Liver (tissue), 9 donors: Measurements from ENCODE around the gene TLR8. TPM values are rescaled to one million over a fixed set of nuclear protein-coding genes. Genes with fewer than 3 reads are reported as not detected.
A peak's percentile ranks its signal among the peaks of the same experiment; 100 is the strongest.

Source experiments
- DNase-seq: peaks from one replicate; pipeline ENCODE4 v3.0.0-alpha.2; 2017; ENCODE audit warnings: low spot score
- H3K27ac ChIP-seq, 2 donors: one replicate each; pipeline ENCODE4 v1.7.0; 2013; ENCODE audit warnings: inconsistent platforms in 2 of 2, low read length in 2 of 2, control low read depth in 1 of 2, low read depth in 1 of 2, mild to moderate bottlenecking in 1 of 2
- H3K27me3 ChIP-seq, 4 donors: one replicate each; pipeline versions ENCODE4 v1.6.1 to v1.7.0; 2013; ENCODE audit warnings: low read length in 3 of 4, inconsistent platforms in 1 of 4, mild to moderate bottlenecking in 1 of 4, moderate library complexity in 1 of 4; ENCODE audit not compliant: control insufficient read depth in 4 of 4, insufficient read depth in 4 of 4
- H3K36me3 ChIP-seq, 4 donors: one replicate each; pipeline versions ENCODE4 v1.6.1 to v1.7.0; 2013; ENCODE audit warnings: low read length in 3 of 4, mild to moderate bottlenecking in 3 of 4, low read depth in 1 of 4, moderate library complexity in 1 of 4; ENCODE audit not compliant: control insufficient read depth in 4 of 4, insufficient read depth in 3 of 4
- H3K4me1 ChIP-seq, 4 donors: one replicate each; pipeline versions ENCODE4 v1.6.1 to v1.7.0; 2013; ENCODE audit warnings: low read length in 3 of 4, mild to moderate bottlenecking in 3 of 4, moderate library complexity in 1 of 4; ENCODE audit not compliant: control insufficient read depth in 4 of 4, insufficient read depth in 4 of 4
- H3K4me3 ChIP-seq, 3 donors: one replicate each; pipeline versions ENCODE4 v1.6.1 to v1.7.0; 2013; ENCODE audit warnings: low read length in 3 of 3, control low read depth in 1 of 3, low read depth in 1 of 3, mild to moderate bottlenecking in 1 of 3
- H3K9ac ChIP-seq, 2 donors: one replicate each; pipeline ENCODE4 v1.7.0; 2013; ENCODE audit warnings: low read length in 2 of 2, mild to moderate bottlenecking in 2 of 2, moderate library complexity in 2 of 2, control low read depth in 1 of 2, low read depth in 1 of 2
- H3K9me3 ChIP-seq, 4 donors: one replicate each; pipeline versions ENCODE4 v1.6.1 to v1.7.0; 2013; ENCODE audit warnings: low read length in 3 of 4; ENCODE audit not compliant: control insufficient read depth in 4 of 4
- ATF3 ChIP-seq: IDR thresholded peaks from 2 replicates; pipeline ENCODE4 v1.6.1; 2016; ENCODE audit warnings: antibody characterized with exemption
- EGR1 ChIP-seq, 2 donors: IDR thresholded peaks; 2 replicates each; pipeline ENCODE4 v1.6.1; 2016 to 2018; ENCODE audit warnings: antibody characterized with exemption in 2 of 2, low read depth in 2 of 2
- FOXA1 ChIP-seq: IDR thresholded peaks from 2 replicates; pipeline ENCODE4 v1.6.1; 2016; ENCODE audit warnings: antibody characterized with exemption
- FOXA2 ChIP-seq: IDR thresholded peaks from 2 replicates; pipeline ENCODE4 v1.6.1; 2016; ENCODE audit warnings: antibody characterized with exemption
- GABPA ChIP-seq, 2 donors: IDR thresholded peaks in 1 of 2; conservative IDR thresholded peaks in 1 of 2; 2 replicates each; pipeline ENCODE4 v1.6.1; 2016; ENCODE audit warnings: antibody characterized with exemption in 2 of 2, mild to moderate bottlenecking in 1 of 2, moderate library complexity in 1 of 2
- HNF4A ChIP-seq, 2 donors: conservative IDR thresholded peaks; 2 replicates each; pipeline ENCODE4 v1.6.1; 2016; ENCODE audit warnings: antibody characterized with exemption in 2 of 2, mild to moderate bottlenecking in 2 of 2
- HNF4G ChIP-seq: IDR thresholded peaks from 2 replicates; pipeline ENCODE4 v1.6.1; 2016; ENCODE audit warnings: antibody characterized with exemption
- JUND ChIP-seq, 2 donors: IDR thresholded peaks; 2 replicates each; pipeline ENCODE4 v1.6.1; 2016; ENCODE audit warnings: antibody characterized with exemption in 2 of 2
- NR2F2 ChIP-seq: IDR thresholded peaks from 2 replicates; pipeline ENCODE4 v1.6.1; 2016; ENCODE audit warnings: antibody characterized with exemption
- RAD21 ChIP-seq, 2 donors: IDR thresholded peaks; 2 replicates each; pipeline ENCODE4 v1.6.1; 2016; ENCODE audit warnings: antibody characterized with exemption in 2 of 2, mild to moderate bottlenecking in 2 of 2
- REST ChIP-seq: IDR thresholded peaks from 2 replicates; pipeline ENCODE4 v1.6.1; 2016; ENCODE audit warnings: antibody characterized with exemption, mild to moderate bottlenecking
- RXRA ChIP-seq, 2 donors: IDR thresholded peaks; 2 replicates each; pipeline ENCODE4 v1.6.1; 2017 to 2018; ENCODE audit warnings: antibody characterized with exemption in 2 of 2, mild to moderate bottlenecking in 1 of 2
- SP1 ChIP-seq: IDR thresholded peaks from 2 replicates; pipeline ENCODE4 v1.6.1; 2018; ENCODE audit warnings: antibody characterized with exemption, mild to moderate bottlenecking
- TAF1 ChIP-seq: conservative IDR thresholded peaks from 2 replicates; pipeline ENCODE4 v1.6.1; 2016; ENCODE audit warnings: antibody characterized with exemption, mild to moderate bottlenecking
- YY1 ChIP-seq: IDR thresholded peaks from 2 replicates; pipeline ENCODE4 v1.6.1; 2016; ENCODE audit warnings: antibody characterized with exemption, mild to moderate bottlenecking
- ZBTB33 ChIP-seq: IDR thresholded peaks from 2 replicates; pipeline ENCODE4 v1.6.1; 2016; ENCODE audit warnings: antibody characterized with exemption
- WGBS: extraction: QIAGEN DNeasy Blood & Tissue Kit; methylation state at CpG from one replicate; pipeline ENCODE4 v1.1.7; 2013; 5-methylcytosine and 5-hydroxymethylcytosine counted together
- polyA plus RNA-seq, 2 donors: library from polyadenylated mRNA; stranded (reverse) in 1 of 2; unstranded in 1 of 2; fragments of 200-250 nt in 1 of 2; fragments of >200 nt in 1 of 2; fragmentation: Nextera tagmentation in 1 of 2; extraction: Ambion mirVana in 1 of 2; gene quantifications; one replicate each; pipeline versions ENCODE4 v1.2.1 to v1.2.3, GENCODE V29; 2013 to 2015
- total RNA-seq, 2 donors: library from RNA; depleted of rRNA; stranded (reverse); fragments of >200 nt; gene quantifications; one replicate each; pipeline ENCODE4 v1.2.3, GENCODE V29; 2014
- TF ChIP-seq, protein P1 (sequence below): fragments of 150-350 bp; IDR thresholded peaks from 2 replicates; pipeline ENCODE4 v1.5.1; 2017; ENCODE audit warnings: improper control_type of control experiment, low read depth, low read length; ENCODE audit not compliant: missing input control
- TF ChIP-seq, protein P2 (sequence below): IDR thresholded peaks from 2 replicates; pipeline ENCODE4 v1.6.1; 2016; ENCODE audit warnings: antibody characterized with exemption
- donor health status: healthy.
- donor health status: healthy.
- donor health status: healthy.
- donor health status: healthy.
- donor health status: healthy.

The TLR8 gene
- total and polyA plus RNA-seq, 4 donors = 0.28 to 4.6 (median 2.1) TPM

DNA sequence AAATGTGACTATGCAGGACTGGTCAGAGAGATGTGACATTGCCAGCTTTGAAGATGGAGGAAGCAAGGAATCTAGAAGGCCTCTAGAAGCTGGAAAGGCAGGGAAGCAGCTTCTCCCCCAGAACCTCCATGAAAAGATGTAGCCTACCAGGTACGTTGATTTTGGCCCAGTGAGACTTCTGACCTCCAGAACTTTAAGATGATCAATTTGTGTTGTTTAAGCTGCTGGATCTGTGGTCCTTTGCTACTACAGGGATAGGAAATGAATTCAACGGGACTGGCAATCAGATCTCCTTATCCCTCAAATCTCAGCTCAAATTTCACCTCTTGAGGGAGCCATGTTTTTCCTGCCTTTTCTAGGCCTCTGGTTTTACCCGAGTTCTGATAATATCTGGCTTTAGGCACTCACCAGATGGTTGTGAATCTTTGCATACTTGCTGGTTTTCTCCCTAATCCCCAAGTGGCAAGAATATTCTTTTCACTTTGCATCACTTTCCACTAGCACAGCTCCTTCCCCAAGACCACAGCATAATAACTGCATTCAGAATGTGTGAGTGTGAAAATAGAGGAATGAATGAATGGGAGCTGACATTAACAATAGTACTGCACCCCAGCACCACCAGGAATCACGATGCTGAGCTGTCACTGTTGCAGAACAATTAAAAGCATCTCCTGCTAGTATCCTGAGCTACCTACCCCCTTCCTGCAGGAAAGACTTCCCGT is 42.9 kb downstream of the TLR8 start:
- H3K27me3 ChIP-seq = no peaks in the 10 kb centered on the region
- peak overlapping the region; percentile 29 to 76 for H3K27ac ChIP-seq
- H3K36me3 ChIP-seq = no peaks in the 10 kb centered on the region
- no peak overlapping the region for H3K9ac ChIP-seq
- no peaks in the 10 kb centered on the region for H3K9me3 ChIP-seq
- DNase-seq = no peak
- H3K4me1 ChIP-seq = peaks cover 4 to 15% (median 11%) of the 10 kb centered on the region in 4 donors
- H3K4me3 ChIP-seq = no peak overlapping the region
- WGBS = 74% methylated on average over 5 of the region's 5 CpGs
- TF ChIP-seq JUND (IDR thresholded peaks at IDR 0.05) (no peak), EGR1 (IDR thresholded peaks at IDR 0.05; ENCODE audit: low read depth in 2 of 2) (no peak), ATF3 (no peak), ZBTB33 (no peak), FOXA1 (no peak), RAD21 (IDR thresholded peaks at IDR 0.05) (no peak), HNF4G (no peak), TAF1 (no peak), REST (no peak), FOXA2 (no peak), GABPA (IDR thresholded peaks at IDR 0.05 in 1 of 2, conservative IDR thresholded peaks at IDR 0.05 in 1 of 2) (no peak), YY1 (no peak), RXRA (IDR thresholded peaks at IDR 0.05) (no peak), HNF4A (conservative IDR thresholded peaks at IDR 0.05) (no peak), NR2F2 (no peak), SP1 (no peak)
- TF ChIP-seq, protein P1, sequence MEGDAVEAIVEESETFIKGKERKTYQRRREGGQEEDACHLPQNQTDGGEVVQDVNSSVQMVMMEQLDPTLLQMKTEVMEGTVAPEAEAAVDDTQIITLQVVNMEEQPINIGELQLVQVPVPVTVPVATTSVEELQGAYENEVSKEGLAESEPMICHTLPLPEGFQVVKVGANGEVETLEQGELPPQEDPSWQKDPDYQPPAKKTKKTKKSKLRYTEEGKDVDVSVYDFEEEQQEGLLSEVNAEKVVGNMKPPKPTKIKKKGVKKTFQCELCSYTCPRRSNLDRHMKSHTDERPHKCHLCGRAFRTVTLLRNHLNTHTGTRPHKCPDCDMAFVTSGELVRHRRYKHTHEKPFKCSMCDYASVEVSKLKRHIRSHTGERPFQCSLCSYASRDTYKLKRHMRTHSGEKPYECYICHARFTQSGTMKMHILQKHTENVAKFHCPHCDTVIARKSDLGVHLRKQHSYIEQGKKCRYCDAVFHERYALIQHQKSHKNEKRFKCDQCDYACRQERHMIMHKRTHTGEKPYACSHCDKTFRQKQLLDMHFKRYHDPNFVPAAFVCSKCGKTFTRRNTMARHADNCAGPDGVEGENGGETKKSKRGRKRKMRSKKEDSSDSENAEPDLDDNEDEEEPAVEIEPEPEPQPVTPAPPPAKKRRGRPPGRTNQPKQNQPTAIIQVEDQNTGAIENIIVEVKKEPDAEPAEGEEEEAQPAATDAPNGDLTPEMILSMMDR = no peak
- TF ChIP-seq, protein P2, sequence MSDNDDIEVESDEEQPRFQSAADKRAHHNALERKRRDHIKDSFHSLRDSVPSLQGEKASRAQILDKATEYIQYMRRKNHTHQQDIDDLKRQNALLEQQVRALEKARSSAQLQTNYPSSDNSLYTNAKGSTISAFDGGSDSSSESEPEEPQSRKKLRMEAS = no peak
